GM21529 (cell line): ENCODE data around the gene CNOT10.
"Not testable (repeated sequence)": the region's sequence is repeated elsewhere in the genome, so short reads cannot be mapped to it uniquely, and the experiment has no call there.

Source experiments
- ATAC-seq: cut with Tn5 transposase; IDR thresholded peaks from one replicate; pipeline ENCODE4 v1.9.1; 2021; ENCODE audit not compliant: unreplicated experiment

The CNOT10 gene

DNA sequence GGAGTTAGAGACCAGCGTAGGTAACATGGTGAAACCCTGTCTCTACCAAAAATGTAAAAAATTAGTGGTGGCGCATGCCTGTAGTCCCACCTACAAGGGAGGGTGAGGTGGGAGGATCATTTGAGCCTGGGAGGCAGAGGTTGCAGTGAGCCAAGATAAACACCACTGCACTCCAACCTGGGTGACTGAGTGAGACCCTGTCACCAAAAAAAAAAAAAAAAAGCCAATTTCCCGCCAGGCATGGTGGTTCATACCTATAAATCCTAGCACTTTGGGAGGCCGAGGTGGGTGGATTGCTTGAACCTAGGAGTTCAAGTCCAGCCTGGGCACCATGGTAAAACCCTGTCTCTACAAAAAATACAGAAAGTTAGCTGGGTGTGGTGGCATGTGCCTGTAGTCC lies 6.9 kb downstream of the CNOT10 start:
- ATAC-seq, result no peak

DNA sequence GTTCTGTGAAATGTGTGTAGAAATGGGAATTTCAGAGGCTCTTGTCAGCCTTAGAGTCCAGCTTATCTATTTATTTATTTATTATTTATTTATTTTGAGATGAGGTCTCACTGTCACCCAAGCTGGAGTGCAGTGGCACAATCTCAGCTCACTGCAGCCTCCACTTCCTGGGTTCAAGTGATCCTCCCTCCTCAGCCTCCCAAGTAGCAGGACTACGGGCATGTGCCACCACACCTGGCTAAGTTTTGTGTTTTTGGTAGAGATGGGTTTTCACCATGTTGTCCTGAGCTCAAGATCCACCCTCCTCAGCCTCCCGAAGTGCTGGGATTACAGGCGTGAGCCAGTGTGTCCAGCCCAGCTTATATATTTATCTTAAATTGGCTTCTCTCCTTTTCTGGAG lies 11.5 kb downstream of the CNOT10 start:
- no peak for ATAC-seq

GRCh38 chr3:32698506-32698905 lies 13.5 kb downstream of the CNOT10 start:
- ATAC-seq, result no peak

DNA sequence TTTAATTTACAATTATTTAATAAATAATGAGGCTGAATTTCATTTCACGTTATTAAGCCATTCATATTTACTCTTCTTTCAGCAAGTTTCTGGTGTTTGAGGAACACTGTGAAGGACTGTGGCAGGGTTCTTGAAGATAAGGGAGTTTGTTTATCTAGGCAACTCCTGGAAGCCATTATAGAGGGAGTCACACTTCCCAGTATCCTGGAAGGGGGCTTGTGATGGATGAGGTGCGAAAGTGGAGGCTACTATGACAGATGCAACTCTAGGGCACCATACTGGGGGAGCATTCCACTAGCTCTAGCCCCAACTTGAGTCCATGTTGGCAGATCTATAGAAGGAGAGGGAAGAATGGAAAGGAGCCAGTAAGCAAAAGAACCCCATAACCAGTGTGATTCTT lies 14.4 kb downstream of the CNOT10 start:
- ATAC-seq, result no peak

DNA sequence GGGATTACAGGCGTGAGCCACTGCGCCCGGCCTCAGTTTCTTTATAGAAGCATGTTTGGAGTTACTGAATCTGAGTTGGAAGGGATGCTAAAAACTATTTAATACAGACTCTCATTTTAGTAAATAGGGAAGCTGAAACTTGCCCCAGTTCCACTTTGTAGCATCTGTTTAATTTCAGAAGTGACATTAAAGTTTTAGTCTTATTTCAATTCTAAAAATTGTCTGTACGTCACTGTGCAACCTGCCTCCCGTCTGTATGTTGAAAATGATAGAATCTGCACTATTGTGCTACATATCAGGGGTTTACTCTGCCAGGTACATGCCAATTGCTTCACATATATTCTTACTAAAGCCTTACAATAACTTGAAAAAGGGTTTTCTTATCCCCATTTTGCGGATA lies 15.3 kb downstream of the CNOT10 start:
- ATAC-seq, result no peak

GRCh38 chr3:32703491-32703972 lies 18.5 kb downstream of the CNOT10 start:
- no peak for ATAC-seq

DNA sequence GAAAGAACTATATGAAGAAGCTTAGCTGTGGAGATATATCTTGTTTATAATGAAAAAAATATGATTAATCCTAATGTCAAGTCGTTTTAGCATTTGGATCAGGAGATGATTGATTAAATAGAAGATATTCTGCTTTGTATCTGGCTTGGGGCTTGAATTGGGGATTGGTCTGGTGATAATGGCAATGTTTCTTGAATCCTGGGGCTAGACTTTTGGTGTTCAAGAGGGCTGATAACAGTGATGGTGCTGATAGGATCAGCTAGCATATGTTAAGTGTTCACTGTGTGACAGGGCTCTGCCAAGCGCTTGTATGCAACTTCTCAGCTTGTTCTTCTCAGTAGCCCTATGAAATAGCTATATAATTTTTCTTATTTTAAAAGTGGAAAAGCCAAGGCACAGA lies 20.2 kb downstream of the CNOT10 start:
- no peak for ATAC-seq

DNA sequence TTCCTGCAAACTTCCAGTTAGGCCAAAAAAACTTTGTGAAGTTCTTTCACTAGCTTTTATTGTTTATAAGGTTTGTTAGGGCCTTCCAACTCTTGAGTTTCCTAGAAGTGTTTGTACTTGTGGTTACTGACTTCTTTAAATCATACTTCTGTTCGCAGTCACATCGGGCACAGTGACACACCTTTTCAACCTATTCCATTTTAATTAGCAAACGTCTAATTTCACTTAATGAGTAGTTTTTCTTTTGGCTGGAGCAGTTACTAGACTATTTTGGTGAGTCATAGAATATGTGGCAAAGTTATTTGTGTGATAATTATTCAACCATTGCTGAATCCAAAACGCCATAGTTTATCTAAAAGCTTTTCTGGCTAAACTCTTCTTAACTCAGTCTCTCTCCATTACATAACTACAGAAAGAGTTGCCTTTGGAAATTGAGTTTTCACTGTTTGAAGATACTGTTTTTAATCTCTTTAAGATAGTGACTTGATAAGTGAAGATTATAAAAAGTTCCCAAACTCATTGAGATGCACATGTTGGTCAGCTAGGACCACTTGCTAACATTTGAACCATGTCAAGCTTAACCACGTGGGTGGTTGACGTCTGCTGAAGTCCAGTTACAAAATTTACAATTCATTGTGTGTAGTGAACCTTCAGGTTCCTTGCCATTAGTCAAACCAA lies 21.5 kb downstream of the CNOT10 start:
- no peak for ATAC-seq

GRCh38 chr3:32707026-32707370 lies 22.0 kb downstream of the CNOT10 start:
- ATAC-seq, result no peak

DNA sequence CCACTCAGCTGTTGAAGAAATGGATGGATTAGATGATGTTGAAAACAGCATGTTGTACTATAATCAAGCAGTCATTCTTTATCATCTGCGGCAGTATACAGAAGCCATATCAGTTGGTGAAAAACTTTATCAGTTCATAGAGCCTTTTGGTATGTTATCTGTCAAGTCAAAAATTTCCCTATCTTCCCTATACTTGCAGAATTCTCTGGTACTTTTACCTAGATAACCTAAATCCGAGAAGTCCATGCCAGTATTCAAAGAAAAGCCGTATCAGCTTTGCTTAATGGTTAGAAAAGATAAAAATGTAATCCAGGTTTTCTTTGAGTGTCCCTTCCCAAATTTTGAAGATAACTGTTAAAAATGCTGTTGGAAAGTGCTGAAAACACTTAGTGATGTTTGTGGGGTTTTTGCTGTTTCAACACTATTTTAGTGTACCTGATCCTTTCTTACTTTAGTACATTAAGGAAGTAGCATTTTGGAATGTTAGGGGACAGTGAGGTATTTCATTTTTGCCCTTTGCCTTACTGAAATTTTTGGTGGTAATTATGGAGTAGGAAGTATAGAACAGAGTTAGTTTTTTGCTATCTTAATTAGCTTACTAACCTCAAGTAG lies 23.8 kb downstream of the CNOT10 start:
- no peak for ATAC-seq

GRCh38 chr3:32709346-32709745 lies 24.4 kb downstream of the CNOT10 start:
- no peak for ATAC-seq

- no peak for ATAC-seq
These were observed 27.6 kb downstream of the CNOT10 start for GRCh38 chr3:32712506-32713055.

GRCh38 chr3:32713181-32713580 lies 28.2 kb downstream of the CNOT10 start:
- ATAC-seq, result no peak

GRCh38 chr3:32719335-32719734 lies 34.3 kb downstream of the CNOT10 start:
- no peak for ATAC-seq

DNA sequence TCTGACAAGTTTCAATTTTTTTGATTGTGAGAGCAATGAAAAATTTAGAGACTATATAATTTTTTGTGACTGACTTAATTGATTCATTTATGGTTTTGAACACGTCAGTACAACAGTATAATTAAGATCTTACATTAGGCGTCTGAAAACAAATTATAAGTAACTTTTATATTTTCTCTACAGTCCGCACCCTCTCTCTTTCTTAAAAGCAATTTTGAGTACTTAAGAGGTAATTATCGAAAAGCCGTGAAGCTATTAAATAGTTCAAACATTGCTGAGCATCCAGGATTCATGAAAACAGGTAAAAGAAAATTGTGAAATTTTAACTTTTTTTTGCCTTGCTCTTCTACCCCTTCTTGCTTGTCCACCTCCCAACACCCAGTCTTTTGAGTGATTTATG lies 34.9 kb downstream of the CNOT10 start:
- ATAC-seq, result no peak

- no peak for ATAC-seq
These were observed 40.7 kb downstream of the CNOT10 start for GRCh38 chr3:32725721-32726120.

GRCh38 chr3:32733631-32734229 lies 48.7 kb downstream of the CNOT10 start:
- no peak for ATAC-seq

DNA sequence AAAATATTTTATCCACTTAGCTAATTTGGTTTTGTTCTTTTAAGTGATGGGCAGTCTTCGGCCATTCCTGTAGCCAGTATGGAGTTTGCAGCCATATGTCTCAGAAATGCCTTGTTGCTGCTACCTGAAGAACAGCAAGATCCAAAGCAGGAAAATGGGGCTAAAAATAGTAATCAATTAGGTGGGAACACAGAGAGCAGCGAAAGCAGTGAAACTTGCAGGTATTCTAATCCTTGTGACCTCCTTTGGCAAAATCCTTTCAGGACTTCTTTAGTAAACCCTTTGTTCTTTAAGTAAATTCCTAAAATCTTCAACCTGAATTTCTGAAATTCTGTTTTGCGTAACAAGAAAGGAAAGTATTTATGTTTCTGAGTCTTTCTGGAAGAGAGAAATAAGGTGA lies 49.8 kb downstream of the CNOT10 start:
- no peak for ATAC-seq

- ATAC-seq, result not testable (repeated sequence)
These were observed 58.5 kb downstream of the CNOT10 start for GRCh38 chr3:32743470-32743869.

- ATAC-seq, result no peak
These were observed 58.9 kb downstream of the CNOT10 start for GRCh38 chr3:32743934-32744333.

DNA sequence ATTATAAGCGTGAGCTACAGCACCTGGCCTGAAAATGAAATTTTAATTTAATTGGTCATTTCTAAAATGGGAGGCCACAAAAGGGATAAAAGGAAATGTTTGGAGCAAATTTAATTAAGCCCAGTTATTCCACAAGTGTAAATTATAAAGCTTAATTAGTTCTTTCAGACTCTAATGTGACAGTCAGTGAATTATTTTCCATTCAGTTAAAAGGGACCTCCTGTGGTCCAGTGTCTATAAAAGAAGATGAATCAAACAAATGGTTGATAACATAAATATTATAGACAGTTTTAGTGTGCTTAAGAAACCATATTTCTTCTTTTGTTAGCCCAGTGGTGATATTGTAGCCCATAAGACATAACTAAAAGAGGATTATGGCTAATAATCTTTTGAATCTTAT lies 66.4 kb downstream of the CNOT10 start:
- ATAC-seq, result no peak

DNA sequence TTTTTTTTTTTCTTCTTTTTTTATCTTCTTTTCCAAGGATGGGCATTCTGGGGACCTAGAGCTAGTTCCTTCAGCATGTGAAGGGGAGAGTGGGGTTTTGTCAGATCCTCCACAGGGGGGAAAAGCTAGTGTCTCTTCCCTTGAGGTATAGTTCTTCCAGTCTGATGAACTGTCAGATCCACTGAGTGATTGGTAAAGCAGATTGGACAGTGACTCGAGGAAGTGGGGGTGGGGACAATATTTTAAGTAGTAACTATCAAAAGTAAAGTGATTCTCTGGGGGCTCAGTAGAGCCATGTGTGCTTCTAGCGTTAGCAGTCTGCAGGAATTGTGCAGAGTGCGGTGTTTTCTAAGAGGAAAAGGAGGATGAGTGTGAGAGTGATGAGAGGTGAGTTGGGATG lies 70.8 kb downstream of the CNOT10 start:
- no peak for ATAC-seq
